Thyroid gland (tissue), 4 donors: ENCODE measurements around the gene KRIT1. TPM values are rescaled to one million over a fixed set of nuclear protein-coding genes. Genes with fewer than 3 reads are reported as not detected.

Experiments used
- DNase-seq, 2 donors: peaks; one replicate each; pipeline ENCODE4 v3.0.0-alpha.2; 2019
- H3K27ac ChIP-seq, 3 donors: fragments of 200-600 bp; sonication (generic); 1 replicate in 2 of 3; 2 replicates in 1 of 3; pipeline ENCODE4 v1.5.1; 2016 to 2019; ENCODE audit warnings: mild to moderate bottlenecking in 1 of 3, moderate library complexity in 1 of 3
- H3K27me3 ChIP-seq: fragments of 200-600 bp; sonication (generic); one replicate; pipeline ENCODE4 v1.5.1; 2019
- H3K36me3 ChIP-seq, 2 donors: fragments of 200-600 bp; sonication (generic); one replicate each; pipeline ENCODE4 v1.5.1; 2016 to 2019
- H3K4me1 ChIP-seq, 2 donors: fragments of 200-600 bp; sonication (generic); one replicate each; pipeline ENCODE4 v1.5.1; 2017 to 2019
- H3K4me3 ChIP-seq, 3 donors: fragments of 200-600 bp; sonication (generic); replicated peaks in 1 of 3; 1 replicate in 2 of 3; 2 replicates in 1 of 3; pipeline ENCODE4 v1.5.1; 2016; ENCODE audit warnings: mild to moderate bottlenecking in 1 of 3
- H3K9me3 ChIP-seq: fragments of 200-600 bp; sonication (generic); one replicate; pipeline ENCODE4 v1.5.1; 2017
- POLR2A ChIP-seq, 2 donors: fragments of 450-650 bp; IDR thresholded peaks; one replicate each; pipeline ENCODE4 v1.6.1; 2017; ENCODE audit warnings: antibody characterized with exemption in 2 of 2, mild to moderate bottlenecking in 2 of 2, moderate library complexity in 1 of 2
- WGBS, 2 donors: methylation state at CpG; one replicate each; pipeline ENCODE4 v1.1.5; 2017; 5-methylcytosine and 5-hydroxymethylcytosine counted together
- intact Hi-C: fragments of 100-400 bp; cut with DNase I; formaldehyde crosslinking; loops from one replicate; pipeline ENCODE4 v1.15.1; 2023
- total RNA-seq, 4 donors: library from RNA; depleted of rRNA; stranded (reverse); fragments of >200 nt; gene quantifications; one replicate each; pipeline ENCODE4 v1.2.3, GENCODE V29; 2016
- TF ChIP-seq, protein P1 (sequence below), 6 experiments: fragments of 200-600 bp in 3 of 6; fragments of 450-650 bp in 3 of 6; sonication (generic) in 3 of 6; IDR thresholded peaks; one replicate each; pipeline ENCODE4 v1.5.1; 2016 to 2019; ENCODE audit warnings: antibody characterized with exemption in 6 of 6, mild to moderate bottlenecking in 2 of 6, inconsistent platforms in 1 of 6, moderate library complexity in 1 of 6

The KRIT1 gene
- total RNA-seq, 4 donors from 2014 or later = 98.9 to 137 (median 111) TPM

DNA sequence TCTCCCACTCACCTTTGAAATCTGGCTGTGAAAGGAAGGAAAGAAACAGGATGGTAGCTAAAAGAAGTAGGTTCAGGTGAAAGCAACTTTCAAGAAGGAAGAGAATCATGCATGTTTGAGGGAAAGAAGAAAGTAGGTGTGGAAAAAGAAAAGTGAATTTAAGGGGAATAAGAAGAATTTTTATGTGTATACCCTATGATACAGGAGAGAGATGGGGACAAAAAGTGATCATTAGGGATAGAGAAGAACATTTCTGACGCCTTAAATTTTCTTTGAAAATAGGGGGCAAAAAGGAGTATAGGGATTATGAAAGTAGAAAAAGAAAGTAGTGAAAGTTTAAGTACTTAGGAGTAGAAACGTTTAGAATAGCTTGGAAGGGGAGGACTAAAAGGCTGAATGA is 15.2 kb downstream of the KRIT1 start:
- Histone ChIP-seq H3K4me3 (no peak overlapping the region), H3K4me1 (no peaks in the 10 kb centered on the region), H3K27ac (no peak overlapping the region), H3K36me3 (peaks cover 24 to 48% of the 10 kb centered on the region in 2 donors), H3K9me3 (no peaks in the 10 kb centered on the region), H3K27me3 (no peaks in the 10 kb centered on the region)
- TF ChIP-seq POLR2A (IDR thresholded peaks at IDR 0.05) = no peak
- TF ChIP-seq, protein P1, sequence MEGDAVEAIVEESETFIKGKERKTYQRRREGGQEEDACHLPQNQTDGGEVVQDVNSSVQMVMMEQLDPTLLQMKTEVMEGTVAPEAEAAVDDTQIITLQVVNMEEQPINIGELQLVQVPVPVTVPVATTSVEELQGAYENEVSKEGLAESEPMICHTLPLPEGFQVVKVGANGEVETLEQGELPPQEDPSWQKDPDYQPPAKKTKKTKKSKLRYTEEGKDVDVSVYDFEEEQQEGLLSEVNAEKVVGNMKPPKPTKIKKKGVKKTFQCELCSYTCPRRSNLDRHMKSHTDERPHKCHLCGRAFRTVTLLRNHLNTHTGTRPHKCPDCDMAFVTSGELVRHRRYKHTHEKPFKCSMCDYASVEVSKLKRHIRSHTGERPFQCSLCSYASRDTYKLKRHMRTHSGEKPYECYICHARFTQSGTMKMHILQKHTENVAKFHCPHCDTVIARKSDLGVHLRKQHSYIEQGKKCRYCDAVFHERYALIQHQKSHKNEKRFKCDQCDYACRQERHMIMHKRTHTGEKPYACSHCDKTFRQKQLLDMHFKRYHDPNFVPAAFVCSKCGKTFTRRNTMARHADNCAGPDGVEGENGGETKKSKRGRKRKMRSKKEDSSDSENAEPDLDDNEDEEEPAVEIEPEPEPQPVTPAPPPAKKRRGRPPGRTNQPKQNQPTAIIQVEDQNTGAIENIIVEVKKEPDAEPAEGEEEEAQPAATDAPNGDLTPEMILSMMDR (IDR thresholded peaks at IDR 0.05) = no peak
- WGBS, 2 donors = 86 to 88% methylated on average over 2 of the region's 2 CpGs
- intact Hi-C loops = no loop called here
- no peak for DNase-seq

DNA sequence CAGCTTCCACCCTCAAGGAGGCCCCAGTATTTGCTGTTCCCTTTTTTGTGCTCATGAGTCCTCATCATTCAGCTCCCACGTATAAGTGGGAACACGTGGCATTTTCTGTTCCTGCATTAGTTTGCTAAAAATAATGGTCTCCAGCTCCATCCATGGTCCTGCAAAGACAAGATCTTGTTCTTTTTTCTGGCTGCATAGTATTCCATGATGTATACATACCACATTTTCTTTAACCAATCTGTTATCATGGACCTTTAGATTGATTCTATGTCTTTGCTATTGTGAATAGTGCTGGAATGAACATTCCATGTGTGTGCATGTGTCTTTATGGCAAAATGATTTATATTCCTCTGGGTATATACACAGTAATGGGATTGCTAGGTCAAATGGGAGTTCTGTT is 17.0 kb downstream of the KRIT1 start:
- intact Hi-C loops = no loop called here
- H3K27ac ChIP-seq = no peak overlapping the region
- H3K9me3 ChIP-seq = no peaks in the 10 kb centered on the region
- no peaks in the 10 kb centered on the region for H3K4me1 ChIP-seq
- no peaks in the 10 kb centered on the region for H3K27me3 ChIP-seq
- peaks cover 25 to 48% of the 10 kb centered on the region in 2 donors for H3K36me3 ChIP-seq
- no peak overlapping the region for H3K4me3 ChIP-seq
- TF ChIP-seq, protein P1 (IDR thresholded peaks at IDR 0.05) = no peak
- TF ChIP-seq POLR2A (IDR thresholded peaks at IDR 0.05) = no peak
- no peak for DNase-seq
- 97% methylated on average over 2 of the region's 2 CpGs for WGBS, 2 donors

DNA sequence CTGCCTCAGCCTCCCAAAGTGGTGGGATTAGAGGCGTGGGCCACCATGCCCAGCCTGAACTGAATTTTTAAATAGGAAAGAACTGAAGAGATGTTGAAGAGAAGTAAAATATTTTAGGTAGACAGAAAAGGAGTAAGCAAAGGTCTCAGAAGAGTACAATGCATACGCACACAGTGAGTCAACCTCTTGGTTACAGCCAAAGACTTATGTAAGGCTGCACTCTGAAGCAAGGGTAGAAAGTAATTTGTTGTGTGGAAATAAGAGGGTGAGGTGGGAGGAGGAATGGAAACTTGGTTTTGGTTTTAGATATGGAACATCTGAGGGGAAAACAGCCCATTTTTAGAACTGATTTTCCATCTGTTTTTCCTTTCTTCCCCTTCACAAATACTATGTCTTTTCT is 17.6 kb downstream of the KRIT1 start:
- WGBS, 2 donors = 98 to 99% methylated on average over 2 of the region's 2 CpGs

DNA sequence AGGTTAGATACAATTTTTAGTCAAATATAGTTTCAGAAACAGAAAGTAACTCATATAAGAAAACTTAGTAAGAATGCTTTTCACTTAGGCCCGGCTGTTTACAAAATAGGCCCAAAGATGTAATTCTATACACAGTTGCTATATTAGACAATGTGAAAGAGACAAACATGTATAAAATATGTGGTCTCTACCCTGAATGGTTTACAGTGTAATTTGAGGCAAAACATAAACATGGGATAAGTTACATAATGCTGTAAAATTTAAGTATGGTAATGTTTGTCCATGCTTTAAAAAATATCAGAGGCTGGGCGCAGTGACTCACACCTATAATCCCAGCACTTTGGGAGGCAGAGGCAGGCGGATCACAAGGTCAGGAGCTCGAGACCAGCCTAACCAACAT is 18.7 kb downstream of the KRIT1 start:
- Histone ChIP-seq H3K4me1 (no peaks in the 10 kb centered on the region), H3K27ac (no peak overlapping the region), H3K4me3 (no peak overlapping the region), H3K9me3 (no peaks in the 10 kb centered on the region), H3K27me3 (no peaks in the 10 kb centered on the region), H3K36me3 (peaks cover 25 to 49% of the 10 kb centered on the region in 2 donors)
- intact Hi-C loops = no loop called here
- no peak for TF ChIP-seq POLR2A (IDR thresholded peaks at IDR 0.05)
- TF ChIP-seq, protein P1 (IDR thresholded peaks at IDR 0.05) = no peak
- 93 to 94% methylated on average over 4 of the region's 4 CpGs for WGBS, 2 donors
- DNase-seq = no peak

More for the DNA sequence above, 17.6 kb downstream of the KRIT1 start:
- Histone ChIP-seq H3K9me3 (no peaks in the 10 kb centered on the region), H3K4me1 (no peaks in the 10 kb centered on the region), H3K27me3 (no peaks in the 10 kb centered on the region), H3K27ac (no peak overlapping the region), H3K36me3 (peaks cover 25 to 48% of the 10 kb centered on the region in 2 donors), H3K4me3 (no peak overlapping the region)
- intact Hi-C loops = no loop called here
- DNase-seq = no peak
- no peak for TF ChIP-seq POLR2A (IDR thresholded peaks at IDR 0.05)
- TF ChIP-seq, protein P1 (IDR thresholded peaks at IDR 0.05) = no peak

DNA sequence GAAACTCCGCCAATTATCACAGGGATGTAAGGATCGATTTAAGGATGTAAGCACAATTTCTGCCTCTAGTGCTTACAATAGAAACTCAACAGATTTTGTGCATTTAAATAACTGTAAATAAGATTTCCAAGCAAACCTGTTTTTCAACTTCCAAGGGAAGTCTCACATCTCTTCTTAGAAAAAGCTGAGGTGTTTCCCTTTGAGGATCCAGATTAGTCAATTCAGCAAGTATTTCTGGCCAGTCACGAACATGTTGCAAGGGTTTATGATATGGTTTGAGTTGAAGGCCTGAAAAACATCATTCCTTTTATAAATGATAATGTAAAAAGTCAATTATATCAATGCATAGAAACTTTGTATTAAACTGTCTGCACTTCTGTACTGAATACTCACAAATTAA is 23.9 kb downstream of the KRIT1 start:
- Histone ChIP-seq H3K4me3 (no peak overlapping the region), H3K9me3 (no peaks in the 10 kb centered on the region), H3K27me3 (no peaks in the 10 kb centered on the region), H3K27ac (no peak overlapping the region), H3K36me3 (peaks cover 50 to 69% of the 10 kb centered on the region in 2 donors), H3K4me1 (no peaks in the 10 kb centered on the region)
- intact Hi-C loops = no loop called here
- 96 to 97% methylated on average over 3 of the region's 3 CpGs for WGBS, 2 donors
- DNase-seq = no peak
- TF ChIP-seq, protein P1 (IDR thresholded peaks at IDR 0.05) = no peak
- no peak for TF ChIP-seq POLR2A (IDR thresholded peaks at IDR 0.05)
